OCI-LY3 (cell line): Measurements from ENCODE around the gene SHISA6.

ENCODE experiments used
- CTCF ChIP-seq: fragments of 200-600, 300-600 bp; sonication (generic); IDR thresholded peaks from 2 replicates; pipeline ENCODE4 v1.5.1; 2014; ENCODE audit warnings: antibody characterized with exemption, low read length, low read depth
- EZH2phosphoT487 ChIP-seq: fragments of 200-600 bp; shearing (Covaris generic); IDR thresholded peaks from 2 replicates; pipeline ENCODE4 v1.6.1; 2018; ENCODE audit warnings: antibody characterized with exemption, mixed run types, low read depth

- TF ChIP-seq CTCF = no peak
- no peak for TF ChIP-seq EZH2phosphoT487
Observed at GRCh38 chr17:11558681-11559234, 317.7 kb downstream of the SHISA6 start.
